Neural cell (in vitro differentiated cells): ENCODE results near the gene TBC1D3I. TPM values are rescaled to one million over a fixed set of nuclear protein-coding genes. Genes with fewer than 3 reads are reported as not detected.
"Not testable (repeated sequence)": the region's sequence is repeated elsewhere in the genome, so short reads cannot be mapped to it uniquely, and the experiment has no call there.

Source experiments
- H2AFZ ChIP-seq: fragments of 200-600, 300-800 bp; sonication (generic), shearing (Covaris generic); 2 replicates; pipeline ENCODE4 v1.6.0; 2014; ENCODE audit warnings: low read depth, mild to moderate bottlenecking, antibody characterized with exemption, low read length, moderate library complexity
- H3F3A ChIP-seq: fragments of 200-600 bp; shearing (Covaris generic); 2 replicates; pipeline ENCODE4 v1.6.1; 2016; ENCODE audit warnings: mild to moderate bottlenecking, moderate library complexity, mixed read lengths, antibody characterized with exemption, low read length; ENCODE audit not compliant: insufficient read depth, poor library complexity, severe bottlenecking
- H3K27ac ChIP-seq: fragments of 200-600, 300-800 bp; sonication (generic), shearing (Covaris generic); 2 replicates; pipeline ENCODE4 v1.5.1; 2014; ENCODE audit warnings: mild to moderate bottlenecking, low read length, moderate library complexity
- H3K27me3 ChIP-seq: fragments of 300-800, 200-600 bp; sonication (generic), shearing (Covaris generic); 2 replicates; pipeline ENCODE4 v1.6.0; 2014; ENCODE audit warnings: mild to moderate bottlenecking, low read depth, low read length, moderate library complexity; ENCODE audit not compliant: insufficient read depth
- H3K36me3 ChIP-seq: fragments of 300-800, 200-600 bp; sonication (generic), shearing (Covaris generic); 2 replicates; pipeline ENCODE4 v1.5.1; 2014; ENCODE audit warnings: mild to moderate bottlenecking, antibody characterized with exemption, low read length, moderate library complexity; ENCODE audit not compliant: insufficient read depth
- H3K4me2 ChIP-seq: fragments of 300-800, 200-600 bp; sonication (generic), shearing (Covaris generic); 2 replicates; pipeline ENCODE4 v1.6.0; 2014; ENCODE audit warnings: mild to moderate bottlenecking, low read length
- H3K4me3 ChIP-seq: fragments of 300-800, 200-600 bp; sonication (generic), shearing (Covaris generic); 2 replicates; pipeline ENCODE4 v1.5.1; 2014; ENCODE audit warnings: mild to moderate bottlenecking, low read length, moderate library complexity
- H3K79me2 ChIP-seq: fragments of 200-600 bp; shearing (Covaris generic); replicated peaks from 2 replicates; pipeline ENCODE4 v1.6.0; 2014; ENCODE audit warnings: mild to moderate bottlenecking, low read length, moderate library complexity; ENCODE audit not compliant: insufficient read depth
- H3K9ac ChIP-seq: fragments of 300-800, 200-600 bp; sonication (generic), shearing (Covaris generic); 2 replicates; pipeline ENCODE4 v1.6.1; 2016; ENCODE audit warnings: mild to moderate bottlenecking, low read length, mixed read lengths
- H3K9me2 ChIP-seq: fragments of 200-600 bp; shearing (Covaris generic); 2 replicates; pipeline ENCODE4 v1.6.1; 2016; ENCODE audit warnings: mild to moderate bottlenecking, low read length, mixed read lengths; ENCODE audit not compliant: insufficient read depth
- H3K9me3 ChIP-seq: fragments of 200-600, 300-800 bp; sonication (generic), shearing (Covaris generic); 2 replicates; pipeline ENCODE4 v1.6.1; 2016; ENCODE audit warnings: mild to moderate bottlenecking, mixed run types, low read length, moderate library complexity, mixed read lengths
- H4K20me1 ChIP-seq: fragments of 200-600 bp; shearing (Covaris generic); 2 replicates; pipeline ENCODE4 v1.6.1; 2016; ENCODE audit warnings: mild to moderate bottlenecking, mixed run types; ENCODE audit not compliant: insufficient read depth
- EP300 ChIP-seq: fragments of 450-650 bp; conservative IDR thresholded peaks from 2 replicates; pipeline ENCODE4 v1.6.1; 2014; ENCODE audit warnings: antibody characterized with exemption, mild to moderate bottlenecking, moderate library complexity; ENCODE audit not compliant: poor library complexity, severe bottlenecking
- EZH2 ChIP-seq: fragments of 200-600, 300-800 bp; shearing (Covaris generic), sonication (generic); IDR thresholded peaks from 2 replicates; pipeline ENCODE4 v1.6.1; 2014; ENCODE audit warnings: antibody characterized with exemption, low read length, borderline replicate concordance, mild to moderate bottlenecking; ENCODE audit not compliant: insufficient read depth, poor library complexity, severe bottlenecking
- MXI1 ChIP-seq: fragments of 450-650 bp; conservative IDR thresholded peaks from 2 replicates; pipeline ENCODE4 v1.6.1; 2014; ENCODE audit warnings: antibody characterized with exemption, mild to moderate bottlenecking; ENCODE audit not compliant: poor library complexity, severe bottlenecking
- POLR2AphosphoS5 ChIP-seq: IDR thresholded peaks from 2 replicates; pipeline ENCODE4 v1.6.1; 2012
- RAD21 ChIP-seq: fragments of 450-650 bp; conservative IDR thresholded peaks from 2 replicates; pipeline ENCODE4 v1.6.1; 2014; ENCODE audit warnings: antibody characterized with exemption, mild to moderate bottlenecking, moderate library complexity
- SMC3 ChIP-seq: fragments of 450-650 bp; conservative IDR thresholded peaks from 2 replicates; pipeline ENCODE4 v1.6.1; 2014; ENCODE audit warnings: antibody characterized with exemption, mild to moderate bottlenecking, moderate library complexity; ENCODE audit not compliant: poor library complexity
- TAF1 ChIP-seq: IDR thresholded peaks from 2 replicates; pipeline ENCODE4 v1.6.1; 2012; ENCODE audit warnings: low read depth
- polyA plus RNA-seq: library from polyadenylated mRNA; depleted of rRNA; stranded (reverse); fragments of >200 nt; gene quantifications from 2 replicates; pipeline ENCODE4 v1.2.3, GENCODE V29; 2014
- TF ChIP-seq, protein P1 (sequence below): IDR thresholded peaks from 2 replicates; pipeline ENCODE4 v1.6.1; 2012; ENCODE audit warnings: borderline replicate concordance
- TF ChIP-seq, protein P2 (sequence below): fragments of 450-650 bp; IDR thresholded peaks from 2 replicates; pipeline ENCODE4 v1.5.1; 2014; ENCODE audit warnings: antibody characterized with exemption, mild to moderate bottlenecking, moderate library complexity; ENCODE audit not compliant: poor library complexity, severe bottlenecking

TBC1D3I gene
- polyA plus RNA-seq, 1 donor from 2014 or later: 0.32 TPM

DNA sequence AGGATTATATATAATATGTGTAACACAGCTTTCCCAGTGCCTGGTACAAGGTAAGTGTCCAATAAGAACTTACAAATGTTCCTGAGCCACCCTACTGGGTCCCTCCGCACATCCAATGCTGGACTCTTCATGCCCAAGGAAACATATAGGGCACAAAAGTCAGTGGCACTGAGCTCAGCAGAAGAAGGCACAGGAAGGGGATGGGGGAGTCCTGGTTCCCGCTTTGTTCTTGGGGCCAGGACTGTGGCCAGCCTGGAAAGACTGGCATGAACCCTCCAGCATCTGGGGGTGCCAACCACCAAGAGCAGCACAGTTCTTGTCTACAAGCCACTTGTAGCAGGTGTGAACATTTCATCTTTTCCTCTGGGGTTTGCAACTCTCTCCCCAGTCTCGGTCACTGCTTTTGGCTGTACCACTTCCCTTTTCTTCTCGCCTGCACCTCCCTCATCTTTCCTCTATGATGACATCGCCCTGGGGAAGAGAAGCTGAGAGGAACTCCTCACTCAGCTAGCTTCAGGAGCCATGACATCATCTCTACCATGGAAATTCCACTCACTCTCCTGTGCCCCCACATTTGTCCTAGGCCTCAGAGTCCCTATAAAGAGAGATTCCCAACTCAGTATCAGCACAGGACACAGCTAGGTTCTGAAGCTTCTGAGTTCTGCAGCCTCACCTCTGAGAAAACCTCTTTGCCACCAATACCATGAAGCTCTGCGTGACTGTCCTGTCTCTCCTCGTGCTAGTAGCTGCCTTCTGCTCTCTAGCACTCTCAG, 53.7 kb downstream of the TBC1D3I start, which contains the start of gene CCL4L2:
CCL4L2 (plus strand) TSS at position 625 of the 773 bp plus-strand sequence.
- H3K4me2 ChIP-seq, H3K27me3 ChIP-seq, H4K20me1 ChIP-seq, H3K27ac ChIP-seq, H3K79me2 ChIP-seq, H3F3A ChIP-seq, H3K9ac ChIP-seq, H3K36me3 ChIP-seq, H3K4me3 ChIP-seq, H3K9me3 ChIP-seq, H2AFZ ChIP-seq, H3K9me2 ChIP-seq: not testable (repeated sequence)

DNA sequence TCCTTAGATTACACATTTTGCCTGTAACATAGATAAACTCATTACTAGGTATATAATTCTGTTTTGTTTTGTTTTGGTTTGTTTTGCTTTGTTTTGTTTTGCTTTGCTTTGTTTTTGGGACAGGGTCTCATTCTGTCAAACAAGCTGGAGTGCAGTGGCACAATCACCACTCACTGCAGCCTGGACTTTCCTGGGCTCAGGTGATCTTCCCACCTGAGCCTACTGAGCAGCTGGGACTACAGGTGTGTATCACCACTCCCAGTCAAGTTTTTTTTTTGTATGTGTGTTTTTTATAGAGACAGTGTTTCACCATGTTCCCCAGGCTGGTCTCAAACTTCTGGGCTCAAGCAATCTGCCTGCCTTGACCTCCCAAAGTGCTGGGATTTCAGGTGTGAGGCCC, 54.8 kb downstream of the TBC1D3I start:
- no peaks in the 10 kb centered on the region for H3K9me3 ChIP-seq
- H3K9ac ChIP-seq: no peak overlapping the region

DNA sequence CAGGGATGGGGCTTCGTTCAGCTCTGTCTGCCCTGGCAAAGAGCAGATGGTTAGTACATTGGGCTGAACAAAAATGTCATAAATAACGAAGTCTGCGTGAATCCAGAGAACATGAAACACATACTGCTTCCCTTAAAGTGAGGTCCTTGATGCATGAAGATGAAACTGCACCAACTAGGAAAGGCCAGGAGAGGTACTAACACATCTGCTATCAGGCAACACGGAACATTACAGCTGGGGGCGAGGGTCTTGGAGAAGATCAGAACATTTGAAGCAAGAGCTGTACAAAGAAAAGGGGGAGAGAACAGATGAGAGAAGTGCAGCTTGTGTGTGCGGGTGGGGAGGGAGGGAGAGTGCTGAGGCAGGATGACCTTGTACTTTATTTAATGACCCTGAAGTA, 57.0 kb downstream of the TBC1D3I start:
- H3K27ac ChIP-seq: peak overlapping the region; percentile 39
- not testable (repeated sequence) for H3F3A ChIP-seq, H3K9ac ChIP-seq, H2AFZ ChIP-seq, H3K36me3 ChIP-seq, H3K9me3 ChIP-seq, H3K27me3 ChIP-seq, H3K4me2 ChIP-seq, H3K9me2 ChIP-seq, H4K20me1 ChIP-seq, H3K4me3 ChIP-seq, H3K79me2 ChIP-seq

More for the DNA sequence above, 54.8 kb downstream of the TBC1D3I start:
- Histone ChIP-seq H3K79me2 (no peaks in the 10 kb centered on the region), H3F3A (no peaks in the 10 kb centered on the region), H3K27ac (no peak overlapping the region), H3K9me2 (no peaks in the 10 kb centered on the region), H4K20me1 (no peaks in the 10 kb centered on the region), H3K4me3 (no peak overlapping the region), H3K36me3 (no peaks in the 10 kb centered on the region), H3K4me2 (no peak overlapping the region), H3K27me3 (peaks cover 3% of the 10 kb centered on the region), H2AFZ (no peak overlapping the region)
- TF ChIP-seq SMC3: no peak
- TF ChIP-seq EZH2: no peak
- no peak for TF ChIP-seq MXI1
- no peak for TF ChIP-seq TAF1
- TF ChIP-seq, protein P1, sequence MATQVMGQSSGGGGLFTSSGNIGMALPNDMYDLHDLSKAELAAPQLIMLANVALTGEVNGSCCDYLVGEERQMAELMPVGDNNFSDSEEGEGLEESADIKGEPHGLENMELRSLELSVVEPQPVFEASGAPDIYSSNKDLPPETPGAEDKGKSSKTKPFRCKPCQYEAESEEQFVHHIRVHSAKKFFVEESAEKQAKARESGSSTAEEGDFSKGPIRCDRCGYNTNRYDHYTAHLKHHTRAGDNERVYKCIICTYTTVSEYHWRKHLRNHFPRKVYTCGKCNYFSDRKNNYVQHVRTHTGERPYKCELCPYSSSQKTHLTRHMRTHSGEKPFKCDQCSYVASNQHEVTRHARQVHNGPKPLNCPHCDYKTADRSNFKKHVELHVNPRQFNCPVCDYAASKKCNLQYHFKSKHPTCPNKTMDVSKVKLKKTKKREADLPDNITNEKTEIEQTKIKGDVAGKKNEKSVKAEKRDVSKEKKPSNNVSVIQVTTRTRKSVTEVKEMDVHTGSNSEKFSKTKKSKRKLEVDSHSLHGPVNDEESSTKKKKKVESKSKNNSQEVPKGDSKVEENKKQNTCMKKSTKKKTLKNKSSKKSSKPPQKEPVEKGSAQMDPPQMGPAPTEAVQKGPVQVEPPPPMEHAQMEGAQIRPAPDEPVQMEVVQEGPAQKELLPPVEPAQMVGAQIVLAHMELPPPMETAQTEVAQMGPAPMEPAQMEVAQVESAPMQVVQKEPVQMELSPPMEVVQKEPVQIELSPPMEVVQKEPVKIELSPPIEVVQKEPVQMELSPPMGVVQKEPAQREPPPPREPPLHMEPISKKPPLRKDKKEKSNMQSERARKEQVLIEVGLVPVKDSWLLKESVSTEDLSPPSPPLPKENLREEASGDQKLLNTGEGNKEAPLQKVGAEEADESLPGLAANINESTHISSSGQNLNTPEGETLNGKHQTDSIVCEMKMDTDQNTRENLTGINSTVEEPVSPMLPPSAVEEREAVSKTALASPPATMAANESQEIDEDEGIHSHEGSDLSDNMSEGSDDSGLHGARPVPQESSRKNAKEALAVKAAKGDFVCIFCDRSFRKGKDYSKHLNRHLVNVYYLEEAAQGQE: no peak
- TF ChIP-seq RAD21: no peak
- no peak for TF ChIP-seq EP300
- TF ChIP-seq, protein P2, sequence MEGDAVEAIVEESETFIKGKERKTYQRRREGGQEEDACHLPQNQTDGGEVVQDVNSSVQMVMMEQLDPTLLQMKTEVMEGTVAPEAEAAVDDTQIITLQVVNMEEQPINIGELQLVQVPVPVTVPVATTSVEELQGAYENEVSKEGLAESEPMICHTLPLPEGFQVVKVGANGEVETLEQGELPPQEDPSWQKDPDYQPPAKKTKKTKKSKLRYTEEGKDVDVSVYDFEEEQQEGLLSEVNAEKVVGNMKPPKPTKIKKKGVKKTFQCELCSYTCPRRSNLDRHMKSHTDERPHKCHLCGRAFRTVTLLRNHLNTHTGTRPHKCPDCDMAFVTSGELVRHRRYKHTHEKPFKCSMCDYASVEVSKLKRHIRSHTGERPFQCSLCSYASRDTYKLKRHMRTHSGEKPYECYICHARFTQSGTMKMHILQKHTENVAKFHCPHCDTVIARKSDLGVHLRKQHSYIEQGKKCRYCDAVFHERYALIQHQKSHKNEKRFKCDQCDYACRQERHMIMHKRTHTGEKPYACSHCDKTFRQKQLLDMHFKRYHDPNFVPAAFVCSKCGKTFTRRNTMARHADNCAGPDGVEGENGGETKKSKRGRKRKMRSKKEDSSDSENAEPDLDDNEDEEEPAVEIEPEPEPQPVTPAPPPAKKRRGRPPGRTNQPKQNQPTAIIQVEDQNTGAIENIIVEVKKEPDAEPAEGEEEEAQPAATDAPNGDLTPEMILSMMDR: no peak
- no peak for TF ChIP-seq POLR2AphosphoS5

DNA sequence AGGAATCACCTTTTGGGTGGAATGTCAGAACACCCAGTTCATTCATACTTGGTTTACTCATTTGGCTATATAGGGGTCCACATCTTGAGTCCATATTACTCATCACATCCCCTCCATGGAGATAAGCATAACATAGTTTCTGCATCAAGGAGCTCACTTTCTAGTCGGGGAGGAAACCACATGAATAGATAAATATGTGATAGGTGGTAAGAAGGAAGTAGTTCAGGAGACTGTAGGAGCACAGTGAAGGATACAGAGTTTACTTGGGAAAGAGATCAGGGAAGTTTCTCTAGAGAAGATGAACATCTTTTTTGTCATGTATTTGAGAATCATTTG, 57.9 kb downstream of the TBC1D3I start:
- not testable (repeated sequence) for H4K20me1 ChIP-seq, H3K4me3 ChIP-seq, H3K36me3 ChIP-seq, H3K27ac ChIP-seq, H3K9me2 ChIP-seq, H3K9ac ChIP-seq, H3K27me3 ChIP-seq, H3K4me2 ChIP-seq, H3K79me2 ChIP-seq, H3K9me3 ChIP-seq, H2AFZ ChIP-seq, H3F3A ChIP-seq
